ENCODE results near the gene XXYLT1. TPM values are rescaled to one million over a fixed set of nuclear protein-coding genes. Genes with fewer than 3 reads are reported as not detected.

XXYLT1 gene
- total and polyA plus RNA-seq, 2 of the 8 experiments (the other 6 are each of a cell fraction or from before 2014, with no cell fraction given) = 18.9 to 23.8 TPM

- H3K27ac ChIP-seq (ENCODE audit: low read depth, low read length) = no peak overlapping the region
- no peaks in the 10 kb centered on the region for H3K36me3 ChIP-seq (ENCODE audit: control insufficient read depth in 2 of 4, insufficient read depth in 4 of 4, low read length in 3 of 4)
- peaks cover 0 to 4% of the 10 kb centered on the region in 2 experiments for H4K20me1 ChIP-seq (replicated peaks in 1 of 2; ENCODE audit: control insufficient read depth in 1 of 2, insufficient read depth in 2 of 2, low read length in 2 of 2)
- no peak overlapping the region for H2BK20ac ChIP-seq (ENCODE audit: low read length)
- peaks cover 0 to 8% of the 10 kb centered on the region in 2 experiments; a peak in 2 of 4 replicates for H3K79me2 ChIP-seq (ENCODE audit: control insufficient read depth in 1 of 2, insufficient read depth in 2 of 2, low read length in 2 of 2)
- DNase-seq (ENCODE audit: low read depth in 1 of 2, low spot score in 2 of 2) = no peak
- H3K9me3 ChIP-seq (ENCODE audit: insufficient read depth in 2 of 2, low read depth in 1 of 2, low read length in 1 of 2) = peaks cover 0 to 2% of the 10 kb centered on the region in 2 experiments; a peak in 1 of 4 replicates
- H2BK15ac ChIP-seq (ENCODE audit: low read length) = no peak overlapping the region
- no peak overlapping the region for H4K8ac ChIP-seq (ENCODE audit: extremely low read depth, insufficient read depth, low read length)
- no peak overlapping the region for H3K4me2 ChIP-seq (ENCODE audit: insufficient read depth in 1 of 2, low read depth in 2 of 2, low read length in 2 of 2)
- H3K9ac ChIP-seq (replicated peaks in 1 of 4; ENCODE audit: extremely low read depth in 1 of 4, low read depth in 3 of 4, low read length in 3 of 4) = no peak overlapping the region
- peaks cover 3% of the 10 kb centered on the region; the same call in 1 of the 2 replicates for H3K79me1 ChIP-seq (ENCODE audit: low read depth, low read length)
- H3K27me3 ChIP-seq (replicated peaks in 1 of 4; ENCODE audit: control insufficient read depth in 3 of 4, extremely low read depth in 1 of 4, insufficient read depth in 3 of 4, low read length in 3 of 4) = no peaks in the 10 kb centered on the region
- H2BK5ac ChIP-seq (ENCODE audit: low read depth, low read length) = no peak overlapping the region
- no peak overlapping the region for H3K23ac ChIP-seq (ENCODE audit: insufficient read length)
- no peak overlapping the region for H3K18ac ChIP-seq (ENCODE audit: extremely low read depth, low read length)
- H2BK12ac ChIP-seq (ENCODE audit: low read depth, low read length) = no peak overlapping the region
- no peaks in the 10 kb centered on the region; a peak in 3 of 7 replicates for H3K4me1 ChIP-seq (replicated peaks in 1 of 4; ENCODE audit: control insufficient read depth in 3 of 4, insufficient read depth in 4 of 4, low read length in 3 of 4)
- no peak overlapping the region for H3K4me3 ChIP-seq (ENCODE audit: extremely low read depth in 1 of 4, insufficient read depth in 2 of 4, low read depth in 3 of 4, low read length in 4 of 4)
- H3K23me2 ChIP-seq (ENCODE audit: low read depth, low read length) = no peaks in the 10 kb centered on the region
- no peak overlapping the region for H3K14ac ChIP-seq (ENCODE audit: insufficient read length)
- no peak overlapping the region for H2AFZ ChIP-seq (ENCODE audit: low read length)
- H2AK5ac ChIP-seq (ENCODE audit: low read depth, low read length) = no peak overlapping the region
- CTCF ChIA-PET (ENCODE audit: partially characterized antibody) = interaction anchor here (1.0 to 5.2 kb wide), 6 partner anchors 9 to 110 kb away, joined by 3 to 21 read pairs (median 4); no protein-coding TSS in a partner anchor
- no peak overlapping the region for H2BK120ac ChIP-seq (replicated peaks; ENCODE audit: low read depth, low read length)
- no peak overlapping the region for H4K5ac ChIP-seq (ENCODE audit: insufficient read length, low read depth, low read length)
- FAIRE-seq = no peak
- no peak overlapping the region for H3K56ac ChIP-seq (replicated peaks; ENCODE audit: insufficient read length, low read depth, low read length)
- 92% methylated on average over 7 of the region's 7 CpGs; no CpG with 5 or more reads in 1 of the 2 experiments for WGBS, 2 experiments (ENCODE audit: extremely low coverage in 1 of 2, insufficient coverage in 1 of 2, insufficient read length in 1 of 2, insufficient replicate concordance in 2 of 2, low coverage in 1 of 2, low lambda C conversion rate in 2 of 2, missing lambda C conversion rate in 1 of 2)
- H3K4ac ChIP-seq (replicated peaks; ENCODE audit: insufficient read length, low read depth, low read length) = no peak overlapping the region
- POLR2A ChIA-PET (ENCODE audit: partially characterized antibody) = no interaction called here
- H4K91ac ChIP-seq (replicated peaks; ENCODE audit: insufficient read length, low read length) = no peak overlapping the region
- TF ChIP-seq EZH2 (IDR thresholded peaks at IDR 0.05; ENCODE audit: low read depth, low read length, severe bottlenecking) (no peak), KDM5A (IDR thresholded peaks at IDR 0.05; ENCODE audit: low read length) (no peak), NRF1 (IDR thresholded peaks at IDR 0.05; ENCODE audit: low read depth, low read length) (no peak), CTCF (IDR thresholded peaks at IDR 0.05; ENCODE audit: control extremely low read depth in 1 of 3, insufficient read depth in 1 of 3, low read depth in 1 of 3, low read length in 3 of 3) (no peak), MAFK (IDR thresholded peaks at IDR 0.05; ENCODE audit: low read depth, low read length) (no peak), CREB1 (IDR thresholded peaks at IDR 0.05) (no peak), TCF12 (IDR thresholded peaks at IDR 0.05; ENCODE audit: low read depth, low read length) (no peak), SIN3A (conservative IDR thresholded peaks at IDR 0.05 in 1 of 2, IDR thresholded peaks at IDR 0.05 in 1 of 2; ENCODE audit: low read depth in 1 of 2, low read length in 2 of 2) (no peak)
Observed at GRCh38 chr3:195095704-195096036, 175.3 kb downstream of the XXYLT1 start.
